Effector memory CD8-positive, alpha-beta T cell (primary cell): Measurements from ENCODE around the gene ZSCAN2.
"Not testable (repeated sequence)": the region's sequence is repeated elsewhere in the genome, so short reads cannot be mapped to it uniquely, and the experiment has no call there.

Experiments
- ATAC-seq: fragments of 150-1000 bp; cut with Tn5 transposase; replicated peaks from 2 replicates; pipeline ENCODE4 v1.10.0; 2021; ENCODE audit warnings: mild to moderate bottlenecking, moderate library complexity
- DNase-seq, 3 experiments: peaks; one replicate each; pipeline ENCODE4 v3.0.0; 2021
- H3K27ac Mint-ChIP-seq, 2 donors: one replicate each; pipeline ENCODE4 v1.8.0; 2022; ENCODE audit warnings: mild to moderate bottlenecking in 2 of 2, mixed read lengths in 2 of 2, moderate library complexity in 2 of 2
- H3K27me3 Mint-ChIP-seq, 2 donors: one replicate each; pipeline ENCODE4 v1.8.0; 2022; ENCODE audit warnings: mixed read lengths in 2 of 2
- H3K36me3 Mint-ChIP-seq: one replicate; pipeline ENCODE4 v1.8.0; 2022; ENCODE audit warnings: mild to moderate bottlenecking, moderate library complexity, mixed read lengths; ENCODE audit not compliant: insufficient read depth
- H3K4me1 Mint-ChIP-seq, 2 donors: one replicate each; pipeline ENCODE4 v1.8.0; 2022; ENCODE audit warnings: low read depth in 2 of 2, mixed read lengths in 2 of 2
- H3K4me3 Mint-ChIP-seq, 2 donors: one replicate each; pipeline ENCODE4 v1.8.0; 2022; ENCODE audit warnings: mild to moderate bottlenecking in 2 of 2, mixed read lengths in 2 of 2, moderate library complexity in 2 of 2
- H3K9me3 Mint-ChIP-seq, 2 donors: one replicate each; pipeline ENCODE4 v1.8.0; 2022; ENCODE audit warnings: mixed read lengths in 2 of 2
- total RNA-seq, 9 experiments: gene quantifications; one replicate each; lab custom pipeline; 2026; lab: John Stamatoyannopoulos, UW

The ZSCAN2 gene
- total RNA-seq, result 6.0 to 18.8 (median 13.6) reads per million in 9 experiments

DNA sequence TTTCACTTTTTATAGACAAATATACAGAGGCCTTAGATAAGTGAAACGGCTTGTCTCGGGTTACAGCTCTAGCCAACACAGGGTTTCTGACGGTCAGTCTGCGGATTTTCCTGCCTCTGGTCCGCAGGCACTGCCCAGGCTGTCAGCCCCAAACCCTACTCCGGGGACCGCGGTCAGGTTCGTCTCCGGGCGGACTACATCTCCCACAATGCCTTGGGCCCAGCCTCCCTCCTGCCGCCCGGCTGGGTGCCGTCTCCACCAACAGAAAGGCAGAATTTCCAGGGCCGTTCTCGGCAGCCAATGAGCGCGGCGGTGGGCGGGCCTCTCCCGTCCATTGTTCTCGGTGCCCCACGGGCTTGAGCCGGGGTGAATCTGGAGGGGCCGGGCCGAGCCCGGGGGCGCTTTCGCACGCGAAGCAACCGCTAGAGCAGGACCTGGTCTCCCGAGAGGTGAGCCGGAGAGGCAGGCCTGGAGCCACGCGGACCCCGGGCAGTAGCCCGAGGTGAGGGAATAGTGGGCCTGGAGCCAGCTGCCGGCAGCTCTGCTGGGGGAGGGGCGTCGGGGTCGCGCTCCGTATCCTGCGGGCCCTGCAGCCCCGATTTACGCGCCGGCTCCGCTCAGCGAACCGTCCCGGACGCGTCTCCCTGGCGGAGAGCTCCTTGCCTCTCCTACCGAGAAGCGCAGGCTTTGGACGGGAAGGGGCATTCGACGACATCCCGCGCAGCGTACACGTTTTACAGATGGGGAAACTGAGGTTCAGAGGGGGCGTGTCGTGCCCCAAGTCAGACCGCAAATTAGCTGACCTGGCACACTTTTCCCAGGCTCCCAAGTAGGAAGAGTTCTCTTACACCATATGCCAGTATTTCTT lies at the start of gene ZSCAN2:
ZSCAN2 (plus strand) TSS at position 323 of the 868 bp plus-strand sequence. CDS start 2,919 bp downstream, outside the sequence.
- peak within 1 kb of the TSS; percentile 97 for H3K4me3 Mint-ChIP-seq
- H3K27me3 Mint-ChIP-seq, result no peaks in the 10 kb centered on the region
- DNase-seq (peak; percentile 89 to 91 (median 90)), ATAC-seq (peak; percentile 96)
- no peaks in the 10 kb centered on the region for H3K9me3 Mint-ChIP-seq
- H3K27ac Mint-ChIP-seq, result peak within 1 kb of the TSS; percentile 90 to 92
- peaks cover 16% of the 10 kb centered on the region for H3K36me3 Mint-ChIP-seq
- H3K4me1 Mint-ChIP-seq, result peaks cover 47 to 70% of the 10 kb centered on the region in 2 donors

- ATAC-seq, H3K27me3 Mint-ChIP-seq, H3K36me3 Mint-ChIP-seq, DNase-seq, H3K9me3 Mint-ChIP-seq, H3K27ac Mint-ChIP-seq, H3K4me3 Mint-ChIP-seq: not testable (repeated sequence)
- H3K4me1 Mint-ChIP-seq, result peaks cover 14 to 15% of the 10 kb centered on the region in 2 donors
Measured at GRCh38 chr15:84551624-84552023, 49.2 kb upstream of the ZSCAN2 start.

- no peak overlapping the region for H3K4me3 Mint-ChIP-seq
- peaks cover 11 to 13% of the 10 kb centered on the region in 2 donors for H3K4me1 Mint-ChIP-seq
- ATAC-seq (no peak), DNase-seq (no peak)
- H3K27me3 Mint-ChIP-seq, result no peaks in the 10 kb centered on the region
- H3K27ac Mint-ChIP-seq, result no peak overlapping the region
- peaks cover 2% of the 10 kb centered on the region for H3K36me3 Mint-ChIP-seq
- H3K9me3 Mint-ChIP-seq, result no peaks in the 10 kb centered on the region
Measured at GRCh38 chr15:84552896-84553295, 47.9 kb upstream of the ZSCAN2 start.

DNA sequence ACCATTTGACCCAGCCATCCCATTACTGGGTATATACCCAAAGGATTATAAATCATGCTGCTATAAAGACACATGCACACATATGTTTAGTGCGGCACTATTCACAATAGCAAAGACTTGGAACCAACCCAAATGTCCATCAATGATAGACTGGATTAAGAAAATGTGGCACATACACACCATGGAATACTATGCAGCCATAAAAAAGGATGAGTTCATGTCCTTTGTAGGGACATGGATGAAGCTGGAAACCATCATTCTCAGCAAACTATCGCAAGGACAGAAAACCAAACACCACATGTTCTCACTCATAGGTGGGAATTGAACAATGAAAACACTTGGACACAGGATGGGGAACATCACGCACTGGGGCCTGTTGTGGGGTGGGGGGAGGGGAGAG lies 44.1 kb upstream of the ZSCAN2 start:
- not testable (repeated sequence) for H3K27me3 Mint-ChIP-seq, DNase-seq, ATAC-seq, H3K4me3 Mint-ChIP-seq, H3K36me3 Mint-ChIP-seq, H3K9me3 Mint-ChIP-seq
- Mint-ChIP-seq H3K27ac (peak overlapping the region in 1 of 2 donors; percentile 80), H3K4me1 (peaks cover 10 to 15% of the 10 kb centered on the region in 2 donors)

GRCh38 chr15:84568021-84568420 lies 32.8 kb upstream of the ZSCAN2 start:
- not testable (repeated sequence) for H3K27ac Mint-ChIP-seq, ATAC-seq, H3K27me3 Mint-ChIP-seq, H3K36me3 Mint-ChIP-seq, H3K9me3 Mint-ChIP-seq, H3K4me3 Mint-ChIP-seq, DNase-seq
- H3K4me1 Mint-ChIP-seq, result peaks cover 2 to 15% of the 10 kb centered on the region in 2 donors

DNA sequence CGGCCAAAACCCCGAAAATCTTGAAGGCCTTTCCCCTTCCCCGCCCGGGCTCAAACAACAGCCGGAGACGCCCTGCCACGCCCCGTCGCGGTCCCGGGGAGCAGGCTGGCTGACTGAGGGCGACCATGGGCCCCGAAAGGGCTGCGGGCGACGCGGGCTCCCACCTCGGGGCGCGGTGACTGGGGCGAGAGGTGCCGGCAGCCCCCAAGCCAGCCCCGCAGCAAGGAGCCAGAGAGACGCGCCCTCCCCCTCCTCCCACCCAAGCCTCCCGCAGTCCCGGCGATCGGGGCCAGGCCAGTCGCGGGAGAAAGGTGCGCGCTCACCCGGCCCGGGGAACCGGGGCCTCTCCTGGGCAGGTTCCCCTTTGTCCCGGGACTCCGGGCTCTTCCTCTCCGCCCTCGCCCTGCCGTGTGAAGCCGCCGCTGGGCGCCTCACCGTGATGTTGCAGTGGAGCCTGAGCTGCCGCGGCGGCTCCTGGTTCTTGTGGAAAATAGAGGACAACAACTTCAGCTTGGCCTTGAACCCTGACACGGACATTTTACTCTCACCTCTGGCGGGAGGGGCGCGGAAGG lies 30.6 kb upstream of the ZSCAN2 start:
- Mint-ChIP-seq H3K4me3 (peak overlapping the region; percentile 83 to 88), H3K27me3 (no peaks in the 10 kb centered on the region), H3K36me3 (peaks cover 5% of the 10 kb centered on the region), H3K4me1 (peaks cover 2 to 15% of the 10 kb centered on the region in 2 donors), H3K9me3 (no peaks in the 10 kb centered on the region), H3K27ac (peak overlapping the region; percentile 86 to 90)
- ATAC-seq, result peak; percentile 55
- peak; percentile 28 to 34 (median 28) for DNase-seq

- Mint-ChIP-seq H3K9me3 (no peaks in the 10 kb centered on the region), H3K36me3 (peaks cover 5% of the 10 kb centered on the region), H3K27ac (peak overlapping the region; percentile 2 to 90), H3K27me3 (no peaks in the 10 kb centered on the region), H3K4me1 (peaks cover 2 to 12% of the 10 kb centered on the region in 2 donors), H3K4me3 (no peak overlapping the region)
- ATAC-seq (no peak), DNase-seq (no peak)
Measured at GRCh38 chr15:84572231-84572630, 28.6 kb upstream of the ZSCAN2 start.

DNA sequence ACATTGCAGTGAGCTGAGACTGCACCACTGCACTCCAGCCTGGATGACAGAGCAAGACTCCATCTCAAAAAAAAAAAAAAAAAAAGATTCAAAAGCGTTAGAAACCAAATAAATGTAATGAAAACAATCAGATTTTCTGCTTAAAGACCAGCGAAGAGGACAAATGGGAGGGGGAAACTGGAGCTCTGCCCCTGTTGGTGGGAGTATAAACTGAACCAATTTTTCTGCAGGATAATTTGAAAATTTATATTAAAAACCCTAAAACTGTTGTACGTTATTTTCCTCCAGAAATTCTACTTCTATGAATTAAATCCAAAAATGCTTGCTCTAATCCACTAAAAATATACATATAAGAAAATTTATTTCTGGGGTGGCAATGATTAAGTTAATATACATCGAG lies 25.3 kb upstream of the ZSCAN2 start:
- no peak for ATAC-seq
- DNase-seq, result no peak
- Mint-ChIP-seq H3K27ac (no peak overlapping the region), H3K27me3 (no peaks in the 10 kb centered on the region), H3K4me1 (peaks cover 2 to 9% of the 10 kb centered on the region in 2 donors), H3K4me3 (no peak overlapping the region), H3K9me3 (no peaks in the 10 kb centered on the region), H3K36me3 (peaks cover 5% of the 10 kb centered on the region)

DNA sequence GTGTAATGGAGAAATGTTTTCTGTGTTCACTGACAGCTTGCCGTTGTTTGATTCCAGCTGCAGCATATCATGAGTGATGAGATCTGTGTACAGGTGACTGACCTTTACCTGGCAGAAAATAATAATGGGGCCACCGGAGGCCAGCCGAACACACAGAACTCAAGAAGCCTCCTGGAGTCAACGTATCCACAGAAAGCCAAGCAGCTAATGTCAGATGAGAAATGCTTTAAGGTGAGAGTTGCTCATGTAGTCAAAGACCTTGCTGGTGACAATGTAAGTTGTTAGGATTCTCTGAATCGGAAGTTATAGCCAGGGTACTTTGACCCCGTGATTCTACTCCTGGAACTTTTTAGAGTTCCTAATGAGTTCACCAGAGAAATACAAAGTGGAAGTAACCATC lies 22.9 kb upstream of the ZSCAN2 start:
- peaks cover 3 to 10% of the 10 kb centered on the region in 2 donors for H3K4me1 Mint-ChIP-seq
- DNase-seq, H3K36me3 Mint-ChIP-seq, H3K9me3 Mint-ChIP-seq, H3K27me3 Mint-ChIP-seq, H3K4me3 Mint-ChIP-seq, H3K27ac Mint-ChIP-seq, ATAC-seq: not testable (repeated sequence)

DNA sequence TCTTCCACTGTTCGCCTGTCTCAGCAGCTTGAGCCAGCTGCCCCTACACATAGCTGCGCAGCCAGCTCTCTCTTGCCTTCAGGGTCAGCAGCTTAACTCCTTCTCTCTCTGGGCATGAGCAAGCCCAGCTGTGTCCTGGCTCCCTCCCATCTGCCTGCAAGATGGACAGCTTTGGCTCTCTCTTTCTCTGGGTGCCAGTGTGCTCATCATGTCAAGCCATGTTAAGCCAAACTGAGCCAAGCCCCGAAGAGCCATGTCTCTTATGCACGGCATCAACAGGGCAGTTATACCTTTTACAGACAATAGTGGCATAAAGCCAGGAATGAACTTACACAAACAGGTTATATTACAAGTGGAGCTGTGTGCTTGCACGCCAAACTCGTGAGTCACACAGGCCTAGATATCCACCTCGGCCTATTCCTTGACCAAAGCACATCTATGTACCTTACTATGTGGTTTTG lies 21.5 kb upstream of the ZSCAN2 start:
- H3K36me3 Mint-ChIP-seq, H3K27ac Mint-ChIP-seq, H3K27me3 Mint-ChIP-seq, H3K9me3 Mint-ChIP-seq, DNase-seq, ATAC-seq, H3K4me3 Mint-ChIP-seq: not testable (repeated sequence)
- H3K4me1 Mint-ChIP-seq, result peaks cover 4 to 15% of the 10 kb centered on the region in 2 donors

GRCh38 chr15:84581676-84582428 lies 19.0 kb upstream of the ZSCAN2 start:
- H3K27me3 Mint-ChIP-seq, H3K27ac Mint-ChIP-seq, H3K36me3 Mint-ChIP-seq, DNase-seq, H3K4me3 Mint-ChIP-seq, ATAC-seq, H3K9me3 Mint-ChIP-seq: not testable (repeated sequence)
- H3K4me1 Mint-ChIP-seq, result peaks cover 4 to 15% of the 10 kb centered on the region in 2 donors

DNA sequence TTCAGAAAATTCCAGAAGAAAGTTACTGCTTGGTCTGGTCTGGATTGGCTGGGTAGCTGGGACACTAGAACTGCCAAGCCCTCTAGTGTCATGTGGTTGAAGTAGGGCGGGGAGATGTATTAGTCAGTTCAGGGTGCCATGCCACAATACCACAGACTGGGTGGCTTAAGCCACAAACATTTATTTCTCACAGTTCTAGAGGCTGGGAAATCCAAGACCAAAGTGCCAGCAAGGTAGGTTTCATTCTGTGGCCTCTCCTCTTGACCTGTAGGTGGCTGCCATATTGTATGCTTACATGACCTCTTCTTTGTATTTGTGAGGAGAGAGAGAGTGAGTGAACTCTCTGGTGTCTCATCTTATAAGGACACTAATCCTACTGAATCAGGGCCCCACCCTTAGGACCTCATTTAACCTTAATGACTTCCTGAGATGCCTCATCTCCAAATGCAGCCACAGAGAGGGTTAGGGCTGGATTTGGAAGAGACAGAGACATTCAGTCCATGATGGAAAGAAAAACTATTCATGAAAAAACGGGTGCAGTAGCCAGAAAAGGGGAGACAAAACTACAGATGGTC lies 18.1 kb upstream of the ZSCAN2 start:
- H3K9me3 Mint-ChIP-seq, result no peaks in the 10 kb centered on the region
- ATAC-seq (peak; percentile 40), DNase-seq (no peak)
- H3K4me3 Mint-ChIP-seq, result no peak overlapping the region
- H3K4me1 Mint-ChIP-seq, result peaks cover 4 to 15% of the 10 kb centered on the region in 2 donors
- peaks cover 0 to 6% of the 10 kb centered on the region in 2 donors for H3K27me3 Mint-ChIP-seq
- no peaks in the 10 kb centered on the region for H3K36me3 Mint-ChIP-seq
- peak overlapping the region in 1 of 2 donors; percentile 67 for H3K27ac Mint-ChIP-seq

- not testable (repeated sequence) for H3K36me3 Mint-ChIP-seq, DNase-seq, H3K4me3 Mint-ChIP-seq, H3K27ac Mint-ChIP-seq, ATAC-seq, H3K9me3 Mint-ChIP-seq, H3K27me3 Mint-ChIP-seq
- peaks cover 9 to 15% of the 10 kb centered on the region in 2 donors for H3K4me1 Mint-ChIP-seq
Measured at GRCh38 chr15:84583921-84584320, 16.9 kb upstream of the ZSCAN2 start.
